ENCODE data around the gene ZNF540.
A peak's percentile ranks its signal among the peaks of the same experiment; 100 is the strongest.

Gene ZNF540

GRCh38 chr19:37594304-37594981 lies at the start of gene ZNF540, which contains the start of gene ZNF571:
ZNF540 (plus strand) TSS chr19:37594876; CDS start chr19:37598448, 3,572 bp downstream.
ZNF571 (minus strand) TSS chr19:37594792; CDS start chr19:37586676, 8,116 bp downstream.
- TF ChIP-seq CTCF (IDR thresholded peaks at IDR 0.05; ENCODE audit: insufficient read depth, low read depth, low read length, missing control alignments) = no peak
- H3K4me3 ChIP-seq (ENCODE audit: low read length) = peak within 1 kb of the TSS; percentile 81
- peak; percentile 99 for DNase-seq (ENCODE audit: low read depth)

- peak; percentile 75 for DNase-seq (ENCODE audit: low read depth)
- peak; percentile 70 for TF ChIP-seq CTCF (IDR thresholded peaks at IDR 0.05; ENCODE audit: insufficient read depth, low read depth, low read length, missing control alignments)
- peak overlapping the region; percentile 88 for H3K4me3 ChIP-seq (ENCODE audit: low read length)
Measured at GRCh38 chr19:37551129-37551993, 43.3 kb upstream of the ZNF540 start.

GRCh38 chr19:37563518-37563917 lies 31.2 kb upstream of the ZNF540 start:
- H3K4me3 ChIP-seq (ENCODE audit: low read length) = no peak overlapping the region
- DNase-seq (ENCODE audit: low read depth) = no peak
- no peak for TF ChIP-seq CTCF (IDR thresholded peaks at IDR 0.05; ENCODE audit: insufficient read depth, low read depth, low read length, missing control alignments)

GRCh38 chr19:37564624-37565369 lies 29.9 kb upstream of the ZNF540 start:
- TF ChIP-seq CTCF (IDR thresholded peaks at IDR 0.05; ENCODE audit: insufficient read depth, low read depth, low read length, missing control alignments) = no peak

GRCh38 chr19:37565370-37565669 lies 29.4 kb upstream of the ZNF540 start:
- H3K4me3 ChIP-seq (ENCODE audit: low read length) = no peak overlapping the region
- no peak for DNase-seq (ENCODE audit: low read depth)
- no peak for TF ChIP-seq CTCF (IDR thresholded peaks at IDR 0.05; ENCODE audit: insufficient read depth, low read depth, low read length, missing control alignments)

More at GRCh38 chr19:37564624-37565369, 29.9 kb upstream of the ZNF540 start:
- no peak for DNase-seq (ENCODE audit: low read depth)
- no peak overlapping the region for H3K4me3 ChIP-seq (ENCODE audit: low read length)

GRCh38 chr19:37572203-37572602 lies 22.5 kb upstream of the ZNF540 start:
- H3K4me3 ChIP-seq (ENCODE audit: low read length) = no peak overlapping the region
- no peak for TF ChIP-seq CTCF (IDR thresholded peaks at IDR 0.05; ENCODE audit: insufficient read depth, low read depth, low read length, missing control alignments)
- peak; percentile 76 for DNase-seq (ENCODE audit: low read depth)
